GM12872 (cell line): ENCODE measurements around the gene UNC45B.

Source experiments
- TF ChIP-seq, protein P1 (sequence below): IDR thresholded peaks from 3 replicates; pipeline ENCODE4 v1.5.1; 2011; ENCODE audit warnings: low read depth, mild to moderate bottlenecking, low read length, moderate library complexity; ENCODE audit not compliant: insufficient read depth

Gene UNC45B

GRCh38 chr17:35167666-35168065 lies 20.0 kb downstream of the UNC45B start:
- TF ChIP-seq, protein P1, sequence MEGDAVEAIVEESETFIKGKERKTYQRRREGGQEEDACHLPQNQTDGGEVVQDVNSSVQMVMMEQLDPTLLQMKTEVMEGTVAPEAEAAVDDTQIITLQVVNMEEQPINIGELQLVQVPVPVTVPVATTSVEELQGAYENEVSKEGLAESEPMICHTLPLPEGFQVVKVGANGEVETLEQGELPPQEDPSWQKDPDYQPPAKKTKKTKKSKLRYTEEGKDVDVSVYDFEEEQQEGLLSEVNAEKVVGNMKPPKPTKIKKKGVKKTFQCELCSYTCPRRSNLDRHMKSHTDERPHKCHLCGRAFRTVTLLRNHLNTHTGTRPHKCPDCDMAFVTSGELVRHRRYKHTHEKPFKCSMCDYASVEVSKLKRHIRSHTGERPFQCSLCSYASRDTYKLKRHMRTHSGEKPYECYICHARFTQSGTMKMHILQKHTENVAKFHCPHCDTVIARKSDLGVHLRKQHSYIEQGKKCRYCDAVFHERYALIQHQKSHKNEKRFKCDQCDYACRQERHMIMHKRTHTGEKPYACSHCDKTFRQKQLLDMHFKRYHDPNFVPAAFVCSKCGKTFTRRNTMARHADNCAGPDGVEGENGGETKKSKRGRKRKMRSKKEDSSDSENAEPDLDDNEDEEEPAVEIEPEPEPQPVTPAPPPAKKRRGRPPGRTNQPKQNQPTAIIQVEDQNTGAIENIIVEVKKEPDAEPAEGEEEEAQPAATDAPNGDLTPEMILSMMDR = no peak

GRCh38 chr17:35169835-35170363 lies 22.3 kb downstream of the UNC45B start:
- TF ChIP-seq, protein P1 = no peak

GRCh38 chr17:35170968-35171771 lies 23.6 kb downstream of the UNC45B start:
- TF ChIP-seq, protein P1 = 0 out of 3 replicates have a peak, but pooled peaks have one; percentile 10

- TF ChIP-seq, protein P1 = no peak
Measured at GRCh38 chr17:35171834-35172233, 24.2 kb downstream of the UNC45B start.

DNA sequence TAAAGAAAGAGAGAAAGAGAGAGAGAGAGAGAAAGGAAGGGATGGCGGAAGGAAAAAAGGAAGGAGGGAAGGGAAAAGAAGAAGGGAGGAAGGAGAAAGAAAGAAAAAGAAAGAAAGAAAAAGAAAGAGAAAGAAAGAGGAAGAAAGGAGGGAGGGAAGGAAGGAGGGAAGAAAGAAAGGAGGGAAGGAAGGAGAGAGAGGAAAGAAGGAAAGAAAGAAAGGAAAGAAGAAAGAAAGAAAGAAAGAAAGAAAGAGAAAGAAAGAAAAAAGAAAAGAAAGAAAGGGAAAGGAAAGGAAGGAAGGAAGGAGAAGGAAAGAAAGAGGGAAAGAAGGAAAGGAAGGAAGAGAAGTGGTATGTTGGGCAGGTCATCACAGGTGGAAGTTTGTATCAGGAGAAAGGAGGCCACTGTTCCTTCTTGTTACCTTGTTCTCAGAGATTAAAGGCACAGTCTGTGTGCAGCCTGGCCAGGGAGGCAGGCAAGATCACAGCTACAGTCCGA lies 27.3 kb downstream of the UNC45B start:
- TF ChIP-seq, protein P1 = no peak

DNA sequence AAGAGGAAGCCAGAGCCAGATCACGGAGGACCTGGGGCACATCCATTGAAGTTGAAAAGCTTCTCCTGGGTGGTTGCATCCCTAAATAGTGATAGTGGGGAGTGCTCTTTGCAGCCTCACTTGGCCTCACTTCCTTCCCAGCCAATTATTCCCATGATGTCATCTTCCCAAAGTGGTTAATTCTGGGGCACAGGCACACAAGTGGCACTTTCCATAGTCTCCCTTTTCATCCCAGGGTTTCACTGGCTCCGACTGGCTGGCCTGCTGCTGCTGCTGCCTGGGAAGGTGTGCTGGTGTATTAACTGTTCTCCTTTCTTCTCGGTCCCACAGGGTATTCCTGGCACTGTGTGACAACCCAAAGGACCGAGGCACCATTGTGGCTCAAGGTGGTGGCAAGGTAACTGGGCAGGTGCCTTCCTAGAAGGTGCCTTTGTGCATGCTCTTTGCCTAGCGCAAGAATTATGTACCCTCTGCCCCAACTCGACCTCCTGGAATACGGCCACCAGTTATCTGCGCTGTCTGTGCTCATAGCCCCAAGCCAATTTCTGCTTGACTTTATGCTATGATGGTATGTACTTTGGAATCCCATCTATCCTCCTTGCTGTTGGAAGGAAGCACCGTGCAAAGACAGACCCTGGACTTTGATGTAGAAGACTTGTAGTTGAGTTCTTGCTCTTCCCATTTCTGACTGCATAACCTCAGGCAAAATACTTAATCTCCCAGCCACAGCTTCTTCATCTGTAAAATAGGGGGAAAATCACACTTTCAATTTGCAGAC lies 28.2 kb downstream of the UNC45B start:
- TF ChIP-seq, protein P1 = no peak

DNA sequence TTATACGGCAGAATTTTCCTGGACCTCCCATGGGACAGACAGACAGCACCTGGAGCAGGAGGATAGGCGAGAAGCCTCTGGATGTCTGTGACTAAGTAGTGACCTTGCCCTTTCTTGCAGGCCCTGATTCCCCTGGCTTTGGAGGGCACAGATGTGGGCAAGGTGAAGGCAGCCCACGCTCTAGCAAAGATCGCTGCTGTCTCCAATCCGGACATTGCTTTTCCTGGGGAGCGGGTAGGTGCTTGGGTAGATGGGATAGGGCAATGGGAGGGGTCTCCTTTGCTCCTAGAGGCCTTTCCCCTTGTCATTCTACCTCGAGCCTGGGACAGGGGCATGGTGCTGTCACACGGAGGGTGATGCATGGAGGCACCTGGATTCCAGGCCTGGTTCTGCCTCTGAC lies 29.3 kb downstream of the UNC45B start:
- TF ChIP-seq, protein P1 = no peak
